ENCODE results near the gene THOC6.

Gene THOC6

DNA sequence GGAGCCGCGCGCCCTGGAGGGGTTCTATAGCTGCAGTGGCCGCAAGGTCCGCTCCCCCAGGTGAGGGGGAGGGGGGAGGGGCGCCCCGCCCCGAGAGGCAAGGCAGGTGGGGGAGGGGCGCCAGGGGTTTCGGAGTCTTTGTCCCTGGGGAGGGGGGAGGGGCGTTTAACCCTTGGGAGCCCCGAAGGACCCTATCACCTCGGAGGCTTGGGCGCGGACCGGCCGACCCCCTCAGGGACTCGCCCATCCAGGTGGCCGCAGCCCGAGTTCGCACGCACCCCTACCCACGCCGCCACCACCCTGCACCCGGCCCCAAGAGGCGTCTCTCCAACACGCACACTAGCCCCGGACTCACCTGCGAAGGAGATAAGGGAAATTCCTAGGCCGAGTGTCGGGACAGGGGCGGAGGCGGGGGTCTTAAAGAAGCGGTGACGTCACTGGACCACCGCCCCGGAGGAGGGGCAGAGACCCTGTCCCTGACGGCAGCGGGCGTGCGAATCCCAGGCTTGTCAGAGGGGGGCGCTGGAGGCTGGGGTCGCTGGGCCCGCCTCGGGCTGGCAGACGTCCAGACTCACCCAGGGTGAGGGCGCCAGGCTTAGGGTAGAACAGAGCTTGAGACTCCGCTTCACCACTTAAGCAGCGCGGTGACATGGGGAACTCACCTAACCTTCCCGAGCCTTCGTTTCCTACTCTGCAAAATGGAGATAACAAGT is 5.9 kb upstream of the THOC6 start, which contains the start of gene CLDN6:
Gene CLDN6 (minus strand): TSS at position 390 of the 713 bp plus-strand sequence. CDS start 2,162 bp downstream, outside the sequence.
- peak; percentile 30 for DNase-seq

DNA sequence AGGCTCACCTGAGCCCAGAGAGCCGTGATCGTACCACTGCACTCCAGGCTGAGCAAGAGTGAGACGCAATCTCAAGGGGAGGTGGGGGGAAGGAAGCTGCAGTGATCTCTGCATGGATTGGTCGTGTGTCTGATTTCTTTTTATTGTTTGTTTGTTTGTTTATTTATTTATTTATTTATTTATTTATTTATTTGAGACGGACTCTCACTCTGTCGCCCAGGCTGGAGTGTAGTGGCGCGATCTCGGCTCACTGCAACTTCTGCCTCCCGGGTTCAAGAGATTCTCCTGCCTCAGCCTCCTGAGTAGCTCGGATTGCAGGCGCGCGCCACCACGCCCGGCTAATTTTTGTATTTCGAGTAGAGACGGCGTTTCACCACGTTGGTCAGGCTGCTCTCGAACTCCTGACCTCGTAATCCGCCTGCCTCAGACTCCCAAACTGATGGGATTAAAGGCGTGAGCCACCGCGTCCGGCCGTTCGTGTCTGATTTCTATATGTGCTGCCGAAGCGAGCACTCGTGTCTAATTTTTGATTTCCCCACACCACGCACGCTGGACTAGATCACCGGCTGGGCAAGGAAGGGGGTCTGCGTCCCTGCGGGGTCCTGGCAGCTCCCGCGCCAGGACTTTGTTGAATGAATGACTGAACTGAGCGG is 4.1 kb upstream of the THOC6 start:
- no peak for DNase-seq

DNA sequence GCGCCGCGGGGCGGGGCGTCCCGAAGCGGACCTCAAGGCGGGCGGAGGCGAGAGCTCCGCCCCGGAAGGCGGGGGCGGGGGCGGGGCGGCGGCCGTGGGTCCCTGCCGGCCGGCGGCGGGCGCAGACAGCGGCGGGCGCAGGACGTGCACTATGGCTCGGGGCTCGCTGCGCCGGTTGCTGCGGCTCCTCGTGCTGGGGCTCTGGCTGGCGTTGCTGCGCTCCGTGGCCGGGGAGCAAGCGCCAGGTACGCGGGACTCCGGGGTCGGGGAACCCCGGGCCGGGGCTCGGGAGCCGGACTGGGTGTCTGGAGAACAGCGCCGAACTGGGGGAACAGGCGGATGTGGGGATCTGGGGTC is 3.6 kb upstream of the THOC6 start, which contains the start of gene TNFRSF12A:
Gene TNFRSF12A (plus strand): TSS at position 122 of the 357 bp plus-strand sequence. CDS start 30 bp downstream, at position 152.
- DNase-seq: peak; percentile 87

DNA sequence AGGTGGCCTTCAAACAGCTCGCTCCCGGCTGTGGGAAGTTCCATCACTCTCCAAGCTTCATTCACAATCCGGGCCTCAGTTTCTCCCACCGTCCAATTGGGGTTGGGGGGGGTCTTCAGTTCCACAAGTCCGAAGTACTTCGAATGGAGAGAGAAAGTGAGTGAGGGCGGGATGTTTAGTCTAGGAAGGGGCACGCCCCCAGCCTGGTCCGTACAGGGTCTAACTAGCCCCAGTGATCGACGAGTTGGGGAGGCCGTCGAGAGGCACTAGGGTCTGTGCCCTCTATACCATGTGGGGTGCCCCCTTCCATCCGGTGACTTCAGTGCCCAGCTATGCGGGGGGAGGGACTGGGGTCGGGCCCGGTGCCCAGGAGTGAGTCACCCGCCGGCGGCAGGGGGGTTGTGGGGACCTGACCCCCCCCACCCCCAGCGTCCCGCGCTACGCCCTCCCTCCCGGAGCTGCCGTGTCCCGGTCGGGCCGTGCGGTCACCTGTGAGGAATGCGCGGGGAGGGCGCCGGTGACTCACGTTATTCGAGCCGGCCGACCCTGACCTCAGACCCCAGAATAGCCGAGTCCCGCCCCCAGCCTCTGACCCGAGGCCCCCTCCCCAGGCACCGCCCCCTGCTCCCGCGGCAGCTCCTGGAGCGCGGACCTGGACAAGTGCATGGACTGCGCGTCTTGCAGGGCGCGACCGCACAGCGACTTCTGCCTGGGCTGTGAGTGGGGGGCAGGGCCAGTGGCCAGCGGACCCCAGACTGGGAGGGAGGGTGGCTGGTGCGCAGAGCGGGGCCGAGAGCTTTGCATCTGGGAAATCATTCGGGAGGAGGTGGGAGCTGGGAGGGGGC is 3.0 kb upstream of the THOC6 start:
- peak; percentile 95 for DNase-seq

DNA sequence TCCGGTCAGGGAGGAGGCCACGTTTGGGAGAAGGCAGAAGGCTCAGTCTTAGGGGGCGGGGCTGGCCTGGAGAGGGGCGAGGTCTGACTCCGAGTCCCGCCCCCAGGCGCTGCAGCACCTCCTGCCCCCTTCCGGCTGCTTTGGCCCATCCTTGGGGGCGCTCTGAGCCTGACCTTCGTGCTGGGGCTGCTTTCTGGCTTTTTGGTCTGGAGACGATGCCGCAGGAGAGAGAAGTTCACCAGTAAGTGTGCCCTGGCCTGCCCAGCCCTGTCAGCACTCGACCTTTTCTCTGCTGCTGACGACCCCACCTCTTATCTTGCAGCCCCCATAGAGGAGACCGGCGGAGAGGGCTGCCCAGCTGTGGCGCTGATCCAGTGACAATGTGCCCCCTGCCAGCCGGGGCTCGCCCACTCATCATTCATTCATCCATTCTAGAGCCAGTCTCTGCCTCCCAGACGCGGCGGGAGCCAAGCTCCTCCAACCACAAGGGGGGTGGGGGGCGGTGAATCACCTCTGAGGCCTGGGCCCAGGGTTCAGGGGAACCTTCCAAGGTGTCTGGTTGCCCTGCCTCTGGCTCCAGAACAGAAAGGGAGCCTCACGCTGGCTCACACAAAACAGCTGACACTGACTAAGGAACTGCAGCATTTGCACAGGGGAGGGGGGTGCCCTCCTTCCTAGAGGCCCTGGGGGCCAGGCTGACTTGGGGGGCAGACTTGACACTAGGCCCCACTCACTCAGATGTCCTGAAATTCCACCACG is 2.2 kb upstream of the THOC6 start:
- peak; percentile 99 for DNase-seq

DNA sequence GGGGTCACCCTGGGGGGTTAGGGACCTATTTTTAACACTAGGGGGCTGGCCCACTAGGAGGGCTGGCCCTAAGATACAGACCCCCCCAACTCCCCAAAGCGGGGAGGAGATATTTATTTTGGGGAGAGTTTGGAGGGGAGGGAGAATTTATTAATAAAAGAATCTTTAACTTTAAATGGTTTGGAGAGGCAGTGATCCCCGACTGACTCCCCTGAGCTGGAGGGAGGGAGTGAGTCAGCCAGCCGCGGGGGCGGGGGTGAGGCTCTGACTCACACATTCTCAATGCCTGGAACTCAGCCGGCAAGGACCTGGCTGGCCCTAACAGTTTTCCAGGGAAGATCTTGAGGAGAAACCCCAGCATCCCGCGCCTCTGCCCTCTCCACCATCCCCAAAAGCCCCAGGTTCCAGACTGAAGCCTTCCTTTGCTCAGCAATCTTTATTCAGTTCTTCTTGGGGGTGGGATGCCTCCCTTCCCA is 1.6 kb upstream of the THOC6 start:
- peak; percentile 98 for DNase-seq

DNA sequence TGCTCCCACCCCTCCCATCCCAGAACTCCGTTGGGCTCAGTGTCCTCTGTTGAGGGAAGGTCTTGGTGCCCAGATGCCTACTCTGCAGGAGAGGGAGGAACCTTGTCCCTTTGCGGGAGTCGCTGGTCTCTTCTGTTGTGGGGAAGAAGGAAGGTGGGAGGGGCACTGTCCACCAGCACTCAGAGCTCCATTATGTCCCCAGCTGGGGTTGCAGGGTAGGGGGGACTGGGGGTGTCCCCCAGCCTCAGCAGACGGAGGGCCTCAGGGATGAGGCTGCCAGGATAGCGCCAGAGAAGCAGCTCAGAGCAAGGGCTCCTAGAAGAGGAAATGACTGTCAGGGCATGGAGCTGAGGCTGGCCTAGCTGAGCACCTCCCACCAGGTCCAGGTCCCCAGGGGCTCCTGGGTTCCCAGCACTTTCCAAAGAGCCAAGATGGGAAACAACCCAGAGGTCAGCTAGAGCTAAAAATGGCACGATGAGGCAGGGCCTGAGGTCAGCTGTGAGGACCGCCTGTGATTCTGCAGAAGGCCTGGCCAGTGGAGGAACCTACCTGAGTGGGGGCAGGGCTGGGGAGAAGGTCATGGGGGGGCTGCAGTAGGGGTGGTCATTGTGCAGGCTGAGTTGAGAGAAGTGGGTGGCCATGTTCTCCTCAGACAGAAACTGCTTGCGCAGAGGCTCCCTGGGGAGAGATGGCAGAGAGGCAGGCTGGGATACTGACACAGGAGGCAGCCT is 986 bp upstream of the THOC6 start:
- peak; percentile 72 for DNase-seq

DNA sequence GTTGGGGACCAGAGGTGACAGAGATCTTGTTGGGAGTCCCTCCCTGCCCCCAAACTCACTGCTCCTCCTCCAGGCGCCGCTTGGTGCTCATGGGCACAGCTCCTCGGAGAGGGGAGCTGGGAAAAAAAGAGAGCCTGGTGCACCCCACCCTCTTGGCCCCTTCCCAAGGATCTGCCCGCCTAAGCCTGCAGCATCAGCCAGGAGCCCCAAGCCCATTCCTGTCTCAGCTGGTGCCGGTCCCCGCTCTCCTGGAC is 493 bp upstream of the THOC6 start:
- peak; percentile 87 for DNase-seq

DNA sequence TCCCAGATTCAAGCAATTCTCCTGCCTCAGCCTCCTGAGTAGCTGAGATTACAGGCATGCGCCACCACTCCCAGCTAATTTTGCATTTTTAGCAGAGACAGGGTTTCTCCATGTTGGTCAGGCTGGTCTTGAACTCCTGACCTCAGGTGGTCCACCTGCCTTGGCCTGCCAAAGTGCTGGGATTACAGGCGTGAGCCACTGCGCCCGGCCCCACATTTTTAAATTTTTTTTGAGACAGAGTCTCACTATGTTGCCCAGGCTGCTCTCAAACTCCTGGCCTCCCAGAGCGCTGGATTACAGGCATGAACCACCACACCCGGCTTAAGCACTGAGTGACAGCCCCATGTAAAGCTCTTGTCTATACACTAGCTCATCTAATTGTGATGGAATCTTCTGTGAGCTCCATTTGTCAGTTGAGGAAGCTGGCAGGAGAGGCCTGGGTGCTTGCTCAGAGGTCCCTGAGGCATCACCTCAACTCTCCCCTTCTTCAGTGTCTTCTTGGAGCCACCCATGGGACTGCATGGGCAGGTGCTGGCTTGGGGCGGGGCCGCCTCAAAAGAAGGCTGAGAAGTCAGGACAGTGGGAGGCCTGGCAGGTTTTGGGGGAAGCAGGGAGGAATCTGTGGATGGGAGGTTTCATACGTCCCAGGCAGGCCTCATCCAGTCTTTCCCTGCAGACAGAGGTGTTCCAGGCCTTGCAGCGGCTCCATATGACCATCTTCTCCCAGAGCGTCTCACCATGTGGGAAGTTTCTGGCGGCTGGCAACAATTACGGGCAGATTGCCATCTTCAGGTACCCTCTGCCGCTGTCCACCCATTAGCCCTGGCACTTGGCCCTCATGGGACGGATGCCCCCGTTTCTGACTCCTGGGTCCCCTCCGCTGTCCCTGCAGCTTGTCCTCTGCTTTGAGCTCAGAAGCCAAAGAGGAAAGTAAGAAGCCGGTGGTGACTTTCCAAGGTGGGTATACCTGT is 1.5 kb downstream of the THOC6 start:
- DNase-seq: no peak

DNA sequence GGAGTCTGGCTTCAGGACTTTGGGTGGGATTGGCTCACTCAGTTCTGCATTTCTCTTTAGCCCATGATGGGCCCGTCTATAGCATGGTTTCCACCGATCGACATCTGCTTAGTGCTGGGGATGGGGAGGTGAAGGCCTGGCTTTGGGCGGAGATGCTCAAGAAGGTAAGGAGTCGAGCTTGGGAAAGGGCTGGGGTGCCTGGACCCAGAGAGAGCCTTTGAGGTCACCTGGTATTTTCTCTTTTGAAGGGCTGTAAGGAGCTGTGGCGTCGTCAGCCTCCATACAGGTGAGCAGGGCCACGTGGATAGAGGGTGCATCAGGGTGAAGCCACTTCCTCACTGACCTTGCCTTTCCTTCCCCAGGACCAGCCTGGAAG is 2.2 kb downstream of the THOC6 start:
- no peak for DNase-seq

DNA sequence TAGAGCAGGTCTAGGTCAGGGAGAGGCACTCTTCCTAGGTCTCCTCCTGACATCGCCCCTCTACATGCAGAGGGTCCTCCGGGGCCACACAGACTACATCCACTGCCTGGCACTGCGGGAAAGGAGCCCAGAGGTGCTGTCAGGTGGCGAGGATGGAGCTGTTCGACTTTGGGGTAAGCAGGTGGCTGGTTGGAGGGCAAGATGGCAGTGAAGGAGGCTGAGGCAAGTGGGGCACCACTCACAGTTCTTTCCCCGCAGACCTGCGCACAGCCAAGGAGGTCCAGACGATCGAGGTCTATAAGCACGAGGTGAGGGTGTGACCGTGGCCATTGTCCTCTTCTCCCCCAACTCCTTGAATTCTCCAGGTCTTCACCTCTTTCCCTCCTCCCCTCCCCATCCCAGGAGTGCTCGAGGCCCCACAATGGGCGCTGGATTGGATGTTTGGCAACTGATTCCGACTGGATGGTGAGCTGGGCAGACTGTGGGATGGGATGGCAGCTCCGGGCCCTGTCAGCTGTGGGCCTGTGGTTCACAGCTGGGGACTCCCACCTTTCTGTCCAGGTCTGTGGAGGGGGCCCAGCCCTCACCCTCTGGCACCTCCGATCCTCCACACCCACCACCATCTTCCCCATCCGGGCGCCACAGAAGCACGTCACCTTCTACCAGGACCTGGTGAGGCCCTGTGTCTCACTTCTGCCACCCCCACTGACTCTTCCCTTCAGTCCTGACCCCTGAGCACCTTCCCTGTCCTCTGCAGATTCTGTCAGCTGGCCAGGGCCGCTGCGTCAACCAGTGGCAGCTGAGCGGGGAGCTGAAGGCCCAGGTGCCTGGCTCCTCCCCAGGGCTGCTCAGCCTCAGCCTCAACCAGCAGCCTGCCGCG is 3.0 kb downstream of the THOC6 start:
- no peak for DNase-seq

DNA sequence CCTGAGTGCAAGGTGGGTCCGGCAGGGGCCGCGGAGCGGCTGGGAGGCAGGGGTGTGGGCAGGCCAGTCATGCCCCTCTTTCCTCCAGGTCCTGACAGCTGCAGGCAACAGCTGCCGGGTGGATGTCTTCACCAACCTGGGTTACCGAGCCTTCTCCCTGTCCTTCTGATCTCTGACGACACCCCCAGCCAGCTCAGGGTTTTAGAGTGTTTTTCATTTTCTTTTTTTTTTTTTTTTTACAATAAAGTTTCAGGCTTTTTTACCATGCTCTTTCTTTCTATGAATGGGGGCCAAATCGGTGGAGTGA is 3.6 kb downstream of the THOC6 start:
- DNase-seq: no peak

DNA sequence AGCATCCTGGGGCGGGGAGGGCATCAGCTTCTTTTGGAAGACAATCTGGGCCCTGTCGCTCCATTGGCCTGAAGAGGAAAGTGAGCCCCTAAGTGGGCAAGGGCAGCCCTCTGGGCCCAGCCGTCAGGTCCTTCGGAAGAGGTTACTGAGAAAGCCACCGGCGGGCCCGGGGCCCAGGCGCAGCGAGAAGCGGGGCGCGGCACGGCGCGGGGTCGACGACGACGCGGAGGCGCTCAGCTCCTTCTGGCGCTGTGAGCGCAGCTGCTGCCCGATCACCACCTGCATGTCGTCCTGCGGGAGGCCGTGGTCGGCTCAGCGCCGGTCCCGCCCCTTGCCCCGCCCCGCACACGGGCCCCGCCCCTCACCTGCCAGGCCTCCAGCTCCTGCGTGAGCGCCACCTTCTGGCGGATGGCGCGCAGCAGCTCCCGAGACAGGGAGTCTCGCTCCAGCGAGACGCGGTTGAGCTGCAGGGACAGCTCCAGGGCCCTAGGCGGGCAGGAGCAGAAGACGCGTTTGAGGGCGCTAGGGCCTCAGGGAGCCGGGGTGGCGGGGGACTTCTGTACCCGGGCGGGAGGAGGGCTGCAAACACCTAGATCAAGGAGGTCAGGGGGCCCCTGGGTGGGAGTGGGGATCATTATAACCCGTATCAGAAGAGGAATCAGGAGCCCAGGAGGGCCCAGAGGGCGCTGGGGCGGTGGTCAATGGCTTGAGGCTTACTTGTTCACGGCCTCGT is 4.3 kb downstream of the THOC6 start:
- DNase-seq: peak; percentile 75

DNA sequence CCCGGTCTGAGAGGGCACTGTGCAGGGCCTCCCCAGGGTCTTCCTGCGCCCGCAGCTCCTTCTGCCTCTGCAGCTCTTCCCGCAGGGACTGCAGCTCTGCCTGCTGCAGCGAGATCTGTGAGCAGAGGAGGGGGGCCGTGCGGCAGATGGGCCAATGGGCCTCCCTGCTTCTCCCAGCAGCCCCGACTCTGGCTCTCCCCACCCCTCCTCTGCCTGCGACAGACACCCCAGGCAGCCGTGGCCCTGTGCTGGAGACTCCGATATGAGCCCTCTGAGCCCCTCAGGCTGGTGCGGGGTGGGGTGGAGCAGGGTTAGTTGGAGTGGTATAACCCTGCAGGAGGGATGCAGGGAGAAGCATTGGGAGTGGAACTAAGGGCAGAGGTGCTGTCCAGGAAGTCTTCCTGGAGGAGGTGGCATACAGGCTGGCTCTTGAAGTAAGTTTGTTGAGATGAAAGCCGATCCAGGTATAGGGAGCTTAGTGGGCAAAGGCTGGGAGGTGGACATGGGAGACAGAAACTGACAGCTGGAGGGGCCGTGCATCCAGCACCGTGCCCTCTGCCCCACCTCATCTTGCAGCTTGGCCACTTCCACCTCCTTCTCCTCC is 5.0 kb downstream of the THOC6 start:
- DNase-seq: no peak

DNA sequence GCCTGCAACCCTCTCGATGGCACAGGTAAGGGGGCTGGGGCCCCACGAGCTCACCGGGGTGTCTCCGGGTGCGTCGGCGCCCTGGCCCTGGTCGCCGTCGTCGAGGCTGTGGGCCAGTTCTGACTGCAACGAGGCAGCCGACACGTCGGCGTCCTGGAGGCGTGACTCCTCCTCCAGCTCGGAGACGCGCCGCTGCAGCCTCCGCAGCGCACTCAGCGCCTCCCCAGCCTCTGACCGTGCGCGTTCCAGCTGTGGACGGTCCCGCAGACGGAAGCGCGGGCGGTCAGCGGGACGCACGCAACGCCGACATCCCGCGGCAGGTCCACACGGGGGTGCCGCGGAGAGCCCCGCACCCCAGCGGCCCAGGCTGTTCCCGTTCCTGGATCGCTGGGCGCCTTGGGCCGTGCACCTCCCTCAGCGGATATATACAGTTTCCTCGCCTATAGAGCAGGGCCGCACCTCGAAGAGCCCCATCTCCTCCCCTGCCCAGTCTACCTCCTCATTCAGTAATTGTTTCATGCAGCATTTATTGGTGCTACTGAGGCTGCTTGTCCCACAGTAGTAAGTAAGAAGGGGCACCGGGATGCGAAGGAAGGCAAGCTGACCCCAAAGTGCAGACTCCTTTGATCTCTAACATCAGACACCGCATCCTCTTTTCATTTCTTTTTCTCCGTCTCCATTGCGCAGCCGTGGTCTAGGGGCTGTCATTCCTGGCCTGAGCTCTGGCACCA is 5.8 kb downstream of the THOC6 start:
- DNase-seq: peak; percentile 47

DNA sequence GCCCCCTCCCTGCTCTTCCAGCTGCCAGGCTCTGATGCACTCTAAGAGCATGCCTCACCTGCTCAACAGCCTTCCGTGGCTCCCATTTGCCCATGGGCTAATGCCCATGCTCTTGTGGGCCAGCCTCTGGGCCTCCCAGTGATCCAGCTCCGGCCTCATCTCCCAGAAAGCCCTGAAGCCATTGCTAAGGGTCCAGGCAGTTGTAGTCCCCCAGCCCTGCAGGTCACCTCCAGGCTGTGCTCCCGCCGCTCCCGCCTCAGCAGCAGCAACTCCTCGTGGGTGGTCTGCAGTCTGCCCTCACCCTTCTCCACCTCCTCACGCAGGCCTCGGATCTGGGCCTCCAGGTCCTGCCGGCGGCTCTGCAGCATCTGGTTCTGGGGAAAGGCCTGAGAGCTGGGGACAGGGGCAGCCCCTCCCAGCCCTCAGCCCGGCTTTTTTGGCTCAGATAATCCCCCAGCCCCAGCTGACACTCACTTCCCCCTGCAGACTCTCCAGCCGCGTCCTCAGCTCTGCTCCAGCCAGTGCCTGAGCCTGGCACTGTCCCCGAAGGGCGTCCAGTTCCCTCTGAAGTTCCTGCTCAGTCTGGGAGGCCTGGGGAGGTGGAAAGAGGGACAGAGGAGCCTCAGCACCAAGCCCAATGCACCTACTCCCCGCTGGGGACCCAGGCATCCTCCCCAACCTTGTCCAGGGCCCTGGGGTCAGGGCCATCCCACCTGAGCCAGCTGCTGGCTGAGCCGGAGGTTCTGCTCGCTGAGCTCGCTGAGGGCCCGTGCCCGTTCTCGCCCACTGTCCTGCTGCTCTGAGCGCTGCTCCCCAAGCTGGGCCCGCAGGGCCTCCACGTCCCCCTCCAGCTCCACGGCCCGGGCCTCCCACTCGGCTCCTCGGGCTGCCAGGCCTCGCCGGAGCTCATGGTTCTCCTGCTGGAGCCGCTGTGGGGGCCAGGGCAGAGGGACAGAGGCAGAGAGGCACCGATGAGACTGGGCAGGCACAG is 6.7 kb downstream of the THOC6 start:
- no peak for DNase-seq

DNA sequence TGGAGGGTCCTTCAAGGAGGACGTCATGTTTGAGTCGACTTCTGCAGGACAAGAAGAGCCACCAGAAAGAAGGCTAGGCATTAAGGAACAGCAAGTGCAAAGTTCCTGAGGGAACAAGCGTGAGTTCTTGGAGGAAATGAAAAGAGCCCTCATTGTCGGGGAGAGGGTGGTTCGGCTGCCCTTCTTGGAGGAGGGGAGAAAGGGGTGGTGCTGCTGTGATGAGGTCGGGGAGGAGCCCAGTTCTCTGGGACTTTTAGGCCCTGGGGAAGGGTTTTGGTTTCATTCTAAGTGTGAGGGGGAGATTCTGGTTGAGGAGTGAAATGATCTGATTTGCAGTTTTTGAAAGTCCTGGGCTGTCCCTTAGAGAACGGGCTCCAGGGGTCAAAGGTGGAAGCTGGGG is 8.8 kb downstream of the THOC6 start:
- DNase-seq: no peak

Data from fibroblast of skin of right biceps (primary cell).